PC-3 (cell line): Measurements from ENCODE around the gene DUSP12. TPM values are rescaled to one million over a fixed set of nuclear protein-coding genes. Genes with fewer than 3 reads are reported as not detected.

Experiments
- ATAC-seq: fragments of 200-7000 bp; cut with Tn5 transposase; 2 replicates; pipeline ENCODE4 v1.9.1; 2020; ENCODE audit warnings: mild to moderate bottlenecking, moderate library complexity
- BruUV-seq: library from RNA; stranded (reverse); fragments of 400-500 nt; replicated peaks from 2 replicates; lab custom pipeline; 2021; lab: Mats Ljungman, UMichigan
- CTCF ChIA-PET: fragments of 300-600 bp; sonication (Branson Sonifier 250); formaldehyde crosslinking; loops from one replicate; lab custom pipeline; 2022; ENCODE audit warnings: antibody characterized with exemption; lab: Charles Lee
- POLR2A ChIA-PET: fragments of 300-600 bp; sonication (Branson Sonifier 250); formaldehyde crosslinking; loops from one replicate; lab custom pipeline; 2022; ENCODE audit warnings: antibody characterized with exemption; ENCODE audit not compliant: unreplicated experiment; lab: Charles Lee
- DNase-seq: peaks from one replicate; pipeline ENCODE4 v3.0.0-alpha.2; 2015
- H2AFZ ChIP-seq: fragments of 300-600 bp; sonication (generic); 2 replicates; pipeline ENCODE4 v1.6.0; 2016; ENCODE audit warnings: antibody characterized with exemption, low read length
- H3F3A ChIP-seq: fragments of 300-600 bp; sonication (generic); one replicate; pipeline ENCODE4 v1.6.0; 2017; ENCODE audit warnings: antibody characterized with exemption, low read length, control low read depth, mild to moderate bottlenecking; ENCODE audit not compliant: unreplicated experiment
- H3K27ac ChIP-seq: fragments of 300-600 bp; sonication (generic); 2 replicates; pipeline ENCODE4 v1.5.1; 2016; ENCODE audit warnings: mild to moderate bottlenecking, low read length
- H3K27me3 ChIP-seq: fragments of 300-600 bp; sonication (generic); 2 replicates; pipeline ENCODE4 v1.6.1; 2016; ENCODE audit warnings: low read length, mixed read lengths
- H3K36me3 ChIP-seq: fragments of 300-600 bp; sonication (generic); 2 replicates; pipeline ENCODE4 v1.6.1; 2016; ENCODE audit warnings: low read depth, mixed run types, low read length, mixed read lengths
- H3K4me1 ChIP-seq: fragments of 300-600 bp; sonication (generic); 2 replicates; pipeline ENCODE4 v1.5.1; 2016; ENCODE audit warnings: low read length; ENCODE audit not compliant: insufficient read depth
- H3K4me2 ChIP-seq: fragments of 300-600 bp; sonication (generic); 2 replicates; pipeline ENCODE4 v1.6.0; 2016; ENCODE audit warnings: low read length
- H3K4me3 ChIP-seq: fragments of 300-600 bp; sonication (generic); 2 replicates; pipeline ENCODE4 v1.5.1; 2016; ENCODE audit warnings: mild to moderate bottlenecking, low read length, mixed read lengths
- H3K79me2 ChIP-seq: fragments of 300-600 bp; sonication (generic); 2 replicates; pipeline ENCODE4 v1.6.1; 2017; ENCODE audit warnings: low read length, mixed read lengths
- H3K9ac ChIP-seq: fragments of 300-600 bp; sonication (generic); 2 replicates; pipeline ENCODE4 v1.6.0; 2016; ENCODE audit warnings: mild to moderate bottlenecking, low read length
- H3K9me2 ChIP-seq: fragments of 300-600 bp; sonication (generic); replicated peaks from 2 replicates; pipeline ENCODE4 v1.6.1; 2016; ENCODE audit warnings: mixed run types, low read length, mixed read lengths
- H3K9me3 ChIP-seq: fragments of 300-600 bp; sonication (generic); 2 replicates; pipeline ENCODE4 v1.6.1; 2016; ENCODE audit warnings: low read length, mixed read lengths
- H4K20me1 ChIP-seq: fragments of 300-600 bp; sonication (generic); 2 replicates; pipeline ENCODE4 v1.6.1; 2016; ENCODE audit warnings: low read length, mixed read lengths
- EZH2 ChIP-seq: fragments of 300-600 bp; sonication (generic); IDR thresholded peaks from one replicate; pipeline ENCODE4 v1.6.1; 2017; ENCODE audit warnings: antibody characterized with exemption, mild to moderate bottlenecking, low read length; ENCODE audit not compliant: unreplicated experiment
- EZH2phosphoT487 ChIP-seq: fragments of 300-600 bp; sonication (generic); IDR thresholded peaks from 2 replicates; pipeline ENCODE4 v1.6.1; 2018; ENCODE audit warnings: mild to moderate bottlenecking, antibody characterized with exemption, low read length, borderline replicate concordance
- intact Hi-C: fragments of 100-400 bp; cut with micrococcal nuclease; formaldehyde crosslinking; loops from 2 replicates; pipeline ENCODE4 v1.9.0; 2023
- total RNA-seq: library from RNA; depleted of rRNA; stranded (reverse); fragments of >200 nt; gene quantifications from 2 replicates; pipeline ENCODE4 v1.2.3, GENCODE V29; 2014
- TF ChIP-seq, protein P1 (sequence below): fragments of 300-600 bp; sonication (generic); conservative IDR thresholded peaks from 2 replicates; pipeline ENCODE4 v1.5.1; 2017; ENCODE audit warnings: antibody characterized with exemption, low read depth, mild to moderate bottlenecking, low read length

DUSP12 gene
- total RNA-seq, 1 experiment from 2014 or later = 82.2 TPM

- intact Hi-C loops = no loop called here
- no peak for DNase-seq
- Histone ChIP-seq H3K9me3 (no peaks in the 10 kb centered on the region), H3K79me2 (peaks cover 9% of the 10 kb centered on the region), H3K4me2 (peak within 1 kb of the TSS; percentile 51), H2AFZ (0 out of 2 replicates have a peak within 1 kb of the TSS, but pooled peaks have one; percentile 30), H3F3A (no peaks in the 10 kb centered on the region), H3K9ac (no peak within 1 kb of the TSS), H3K4me1 (peaks cover 45% of the 10 kb centered on the region), H3K27me3 (no peaks in the 10 kb centered on the region), H3K9me2 (no peaks in the 10 kb centered on the region), H4K20me1 (no peaks in the 10 kb centered on the region), H3K36me3 (no peaks in the 10 kb centered on the region), H3K27ac (peak within 1 kb of the TSS; percentile 55), H3K4me3 (peak within 1 kb of the TSS; percentile 4; the same call in 1 of the 2 replicates)
- ATAC-seq = no peak
- CTCF ChIA-PET = interaction anchor here (0.9 kb wide), 1 partner anchor 17 kb away, joined by 11 read pairs; no protein-coding TSS in a partner anchor
- BruUV-seq = no TSS peak
- POLR2A ChIA-PET = no interaction called here
- no peak for TF ChIP-seq EZH2
- TF ChIP-seq EZH2phosphoT487 = no peak
- TF ChIP-seq, protein P1, sequence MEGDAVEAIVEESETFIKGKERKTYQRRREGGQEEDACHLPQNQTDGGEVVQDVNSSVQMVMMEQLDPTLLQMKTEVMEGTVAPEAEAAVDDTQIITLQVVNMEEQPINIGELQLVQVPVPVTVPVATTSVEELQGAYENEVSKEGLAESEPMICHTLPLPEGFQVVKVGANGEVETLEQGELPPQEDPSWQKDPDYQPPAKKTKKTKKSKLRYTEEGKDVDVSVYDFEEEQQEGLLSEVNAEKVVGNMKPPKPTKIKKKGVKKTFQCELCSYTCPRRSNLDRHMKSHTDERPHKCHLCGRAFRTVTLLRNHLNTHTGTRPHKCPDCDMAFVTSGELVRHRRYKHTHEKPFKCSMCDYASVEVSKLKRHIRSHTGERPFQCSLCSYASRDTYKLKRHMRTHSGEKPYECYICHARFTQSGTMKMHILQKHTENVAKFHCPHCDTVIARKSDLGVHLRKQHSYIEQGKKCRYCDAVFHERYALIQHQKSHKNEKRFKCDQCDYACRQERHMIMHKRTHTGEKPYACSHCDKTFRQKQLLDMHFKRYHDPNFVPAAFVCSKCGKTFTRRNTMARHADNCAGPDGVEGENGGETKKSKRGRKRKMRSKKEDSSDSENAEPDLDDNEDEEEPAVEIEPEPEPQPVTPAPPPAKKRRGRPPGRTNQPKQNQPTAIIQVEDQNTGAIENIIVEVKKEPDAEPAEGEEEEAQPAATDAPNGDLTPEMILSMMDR = no peak
Measured at GRCh38 chr1:161720956-161721737, 28.4 kb upstream of the DUSP12 start, which contains the start of gene FCRLB. TSS of gene FCRLB (plus strand) at chr1:161721544. CDS start at chr1:161722673, 1,129 bp downstream.

GRCh38 chr1:161721738-161722343 lies 27.7 kb upstream of the DUSP12 start:
- TF ChIP-seq, protein P1 = no peak
- TF ChIP-seq EZH2phosphoT487 (no peak), EZH2 (no peak)
- ChIA-PET CTCF (interaction anchor here (0.9 kb wide), 1 partner anchor 17 kb away, joined by 11 read pairs; no protein-coding TSS in a partner anchor), POLR2A (no interaction called here)
- Histone ChIP-seq H3K4me2 (peak overlapping the region; percentile 51), H3K27ac (peak overlapping the region; percentile 55), H3K36me3 (no peaks in the 10 kb centered on the region), H3K4me1 (peaks cover 46% of the 10 kb centered on the region), H3K9me2 (no peaks in the 10 kb centered on the region), H3F3A (no peaks in the 10 kb centered on the region), H3K9me3 (no peaks in the 10 kb centered on the region), H4K20me1 (no peaks in the 10 kb centered on the region), H2AFZ (0 out of 2 replicates have a peak overlapping the region, but pooled peaks have one; percentile 30), H3K4me3 (peak overlapping the region; percentile 4; the same call in 1 of the 2 replicates), H3K27me3 (no peaks in the 10 kb centered on the region), H3K79me2 (peaks cover 14% of the 10 kb centered on the region), H3K9ac (no peak overlapping the region)
- no TSS peak for BruUV-seq
- peak; percentile 42 for ATAC-seq
- intact Hi-C loops = no loop called here
- DNase-seq = peak; percentile 91
